ENCODE results near the gene TCP11.

The TCP11 gene

GRCh38 chr6:35079311-35080000 lies 61.7 kb downstream of the TCP11 start:
- no peak for DNase-seq

GRCh38 chr6:35078896-35079295 lies 62.2 kb downstream of the TCP11 start:
- no peak for DNase-seq

- no peak for DNase-seq
Observed at GRCh38 chr6:35078226-35078850, 62.8 kb downstream of the TCP11 start.

GRCh38 chr6:35077713-35078105 lies 63.4 kb downstream of the TCP11 start:
- DNase-seq = no peak

GRCh38 chr6:35076997-35077712 lies 64.0 kb downstream of the TCP11 start:
- no peak for DNase-seq

- DNase-seq = no peak
Observed at GRCh38 chr6:35073766-35074471, 67.2 kb downstream of the TCP11 start.

GRCh38 chr6:35073211-35073610 lies 67.9 kb downstream of the TCP11 start:
- DNase-seq = no peak

GRCh38 chr6:35072698-35073055 lies 68.5 kb downstream of the TCP11 start:
- DNase-seq = no peak

GRCh38 chr6:35072051-35072697 lies 69.0 kb downstream of the TCP11 start:
- DNase-seq = no peak

- DNase-seq = no peak
Observed at GRCh38 chr6:35071347-35071994, 69.7 kb downstream of the TCP11 start.

- no peak for DNase-seq
Observed at GRCh38 chr6:35070111-35070510, 71.0 kb downstream of the TCP11 start.

GRCh38 chr6:35069262-35069661 lies 71.9 kb downstream of the TCP11 start:
- no peak for DNase-seq

- no peak for DNase-seq
Observed at GRCh38 chr6:35068644-35069043, 72.5 kb downstream of the TCP11 start.

GRCh38 chr6:35068206-35068605 lies 72.9 kb downstream of the TCP11 start:
- DNase-seq = no peak
